Activated CD8-positive, alpha-beta T cell treated with anti-CD3 and anti-CD28 coated beads, Interleukin-2, amount 10 ng/mL, durations not matched to agents 7 days and 5 days (primary cell): Measurements from ENCODE around the gene ADGRF1. TPM values are rescaled to one million over a fixed set of nuclear protein-coding genes. Genes with fewer than 3 reads are reported as not detected.
A peak's percentile ranks its signal among the peaks of the same experiment; 100 is the strongest.
"Not testable (repeated sequence)": the region's sequence is repeated elsewhere in the genome, so short reads cannot be mapped to it uniquely, and the experiment has no call there.

Source experiments
- ATAC-seq: fragments of 150-1000 bp; cut with Tn5 transposase; one replicate; pipeline ENCODE4 v1.10.0; 2021; ENCODE audit warnings: moderate library complexity
- CTCF ChIA-PET: fragments of 350-600 bp; sonication (Branson Sonifier 250); formaldehyde crosslinking; loops from one replicate; lab custom pipeline; 2021; ENCODE audit warnings: antibody characterized with exemption; lab: Charles Lee
- POLR2A ChIA-PET: fragments of 350-600 bp; sonication (Branson Sonifier 250); formaldehyde crosslinking; loops from one replicate; lab custom pipeline; 2021; ENCODE audit warnings: antibody characterized with exemption; lab: Charles Lee
- DNase-seq: peaks from one replicate; pipeline ENCODE4 v3.0.0-alpha.2; 2020
- H3K27ac Mint-ChIP-seq: one replicate; pipeline ENCODE4 v1.8.0; 2021; ENCODE audit warnings: mild to moderate bottlenecking, mixed read lengths
- H3K27me3 Mint-ChIP-seq: one replicate; pipeline ENCODE4 v1.8.0; 2021; ENCODE audit warnings: low read depth, mixed read lengths
- H3K36me3 Mint-ChIP-seq: one replicate; pipeline ENCODE4 v1.8.0; 2021; ENCODE audit warnings: low read depth, mixed read lengths
- H3K4me1 Mint-ChIP-seq: one replicate; pipeline ENCODE4 v1.8.0; 2021; ENCODE audit warnings: low read depth, mixed read lengths
- H3K4me3 Mint-ChIP-seq: one replicate; pipeline ENCODE4 v1.8.0; 2021; ENCODE audit warnings: mild to moderate bottlenecking, mixed read lengths
- H3K9me3 Mint-ChIP-seq: one replicate; pipeline ENCODE4 v1.8.0; 2022; ENCODE audit warnings: mixed read lengths; ENCODE audit not compliant: insufficient read depth
- total RNA-seq, 2 experiments: library from RNA; stranded (reverse); gene quantifications; one replicate each; pipeline ENCODE4 v1.2.3, GENCODE V29; 2021

The ADGRF1 gene
- total RNA-seq, 2 experiments from 2014 or later, result not detected

GRCh38 chr6:47057830-47058540 is 15.9 kb upstream of the ADGRF1 start:
- DNase-seq (no peak), ATAC-seq (no peak)
- Mint-ChIP-seq H3K27me3 (no peaks in the 10 kb centered on the region), H3K4me1 (no peaks in the 10 kb centered on the region), H3K4me3 (no peak overlapping the region), H3K27ac (no peak overlapping the region), H3K36me3 (no peaks in the 10 kb centered on the region), H3K9me3 (no peaks in the 10 kb centered on the region)
- CTCF ChIA-PET, result interaction anchor here (1.0 kb wide), 1 partner anchor 11 kb away, joined by 3 read pairs; no protein-coding TSS in a partner anchor
- POLR2A ChIA-PET, result no interaction called here

GRCh38 chr6:47056832-47057231 is 14.7 kb upstream of the ADGRF1 start:
- ChIA-PET CTCF (no interaction called here), POLR2A (no interaction called here)
- ATAC-seq (no peak), DNase-seq (no peak)
- H3K36me3 Mint-ChIP-seq, result no peaks in the 10 kb centered on the region
- no peaks in the 10 kb centered on the region for H3K27me3 Mint-ChIP-seq
- no peak overlapping the region for H3K4me3 Mint-ChIP-seq
- no peaks in the 10 kb centered on the region for H3K4me1 Mint-ChIP-seq
- H3K27ac Mint-ChIP-seq, result no peak overlapping the region
- H3K9me3 Mint-ChIP-seq, result no peaks in the 10 kb centered on the region

GRCh38 chr6:47054302-47054701 is 12.2 kb upstream of the ADGRF1 start:
- ATAC-seq, CTCF ChIA-PET, DNase-seq, H3K27ac Mint-ChIP-seq, H3K27me3 Mint-ChIP-seq, H3K36me3 Mint-ChIP-seq, H3K9me3 Mint-ChIP-seq, H3K4me1 Mint-ChIP-seq, H3K4me3 Mint-ChIP-seq, POLR2A ChIA-PET: not testable (repeated sequence)

GRCh38 chr6:47048638-47049037 is 6.5 kb upstream of the ADGRF1 start:
- ChIA-PET CTCF (interaction anchor here (1.6 to 2.5 kb wide), 3 partner anchors 14 to 200 kb away, joined by 4 to 14 read pairs (median 4); no protein-coding TSS in a partner anchor), POLR2A (no interaction called here)
- no peaks in the 10 kb centered on the region for H3K36me3 Mint-ChIP-seq
- peaks cover 3% of the 10 kb centered on the region for H3K27me3 Mint-ChIP-seq
- no peak overlapping the region for H3K4me3 Mint-ChIP-seq
- DNase-seq (no peak), ATAC-seq (no peak)
- no peaks in the 10 kb centered on the region for H3K9me3 Mint-ChIP-seq
- no peaks in the 10 kb centered on the region for H3K4me1 Mint-ChIP-seq
- no peak overlapping the region for H3K27ac Mint-ChIP-seq

- ATAC-seq, result peak; percentile 65
- Mint-ChIP-seq H3K4me1 (no peaks in the 10 kb centered on the region), H3K9me3 (no peaks in the 10 kb centered on the region), H3K27ac (no peak overlapping the region), H3K27me3 (peaks cover 5% of the 10 kb centered on the region), H3K36me3 (no peaks in the 10 kb centered on the region), H3K4me3 (no peak overlapping the region)
- peak; percentile 41 for DNase-seq
- ChIA-PET CTCF (interaction anchor here (0.6 to 2.5 kb wide), 6 partner anchors 11 to 199 kb away, joined by 3 to 14 read pairs (median 4); no protein-coding TSS in a partner anchor), POLR2A (no interaction called here)
Observed at GRCh38 chr6:47047479-47048407, 5.6 kb upstream of the ADGRF1 start.

- peaks cover 8% of the 10 kb centered on the region for H3K27me3 Mint-ChIP-seq
Observed at GRCh38 chr6:47047097-47047478, 5.0 kb upstream of the ADGRF1 start.

GRCh38 chr6:47044397-47044796 is 2.3 kb upstream of the ADGRF1 start:
- POLR2A ChIA-PET, result no interaction called here
- Mint-ChIP-seq H3K27ac (no peak overlapping the region), H3K4me3 (no peak overlapping the region), H3K27me3 (peaks cover 8% of the 10 kb centered on the region), H3K36me3 (no peaks in the 10 kb centered on the region), H3K9me3 (no peaks in the 10 kb centered on the region), H3K4me1 (no peaks in the 10 kb centered on the region)
- no peak for ATAC-seq
- no peak for DNase-seq
- CTCF ChIA-PET, result no interaction called here

More at GRCh38 chr6:47047097-47047478, 5.0 kb upstream of the ADGRF1 start:
- Mint-ChIP-seq H3K9me3 (no peaks in the 10 kb centered on the region), H3K36me3 (no peaks in the 10 kb centered on the region), H3K4me3 (no peak overlapping the region), H3K27ac (no peak overlapping the region), H3K4me1 (no peaks in the 10 kb centered on the region)
- CTCF ChIA-PET, result interaction anchor here (0.6 to 2.5 kb wide), 7 partner anchors 10 to 198 kb away, joined by 3 to 14 read pairs (median 4); no protein-coding TSS in a partner anchor
- DNase-seq (no peak), ATAC-seq (no peak)
- POLR2A ChIA-PET, result no interaction called here

GRCh38 chr6:47043286-47043685 is 1.2 kb upstream of the ADGRF1 start:
- Mint-ChIP-seq H3K36me3 (no peaks in the 10 kb centered on the region), H3K27ac (no peak overlapping the region), H3K4me3 (no peak overlapping the region), H3K9me3 (no peaks in the 10 kb centered on the region), H3K4me1 (no peaks in the 10 kb centered on the region), H3K27me3 (peaks cover 8% of the 10 kb centered on the region)
- no peak for ATAC-seq
- CTCF ChIA-PET, result no interaction called here
- POLR2A ChIA-PET, result no interaction called here
- no peak for DNase-seq

GRCh38 chr6:47041741-47042140 is 391 bp downstream of the ADGRF1 start:
- ChIA-PET CTCF (interaction anchor here (0.8 kb wide), 1 partner anchor 306 kb away, joined by 3 read pairs; no protein-coding TSS in a partner anchor), POLR2A (no interaction called here)
- DNase-seq (no peak), ATAC-seq (no peak)
- no peaks in the 10 kb centered on the region for H3K4me1 Mint-ChIP-seq
- H3K36me3 Mint-ChIP-seq, result no peaks in the 10 kb centered on the region
- H3K4me3 Mint-ChIP-seq, result no peak overlapping the region
- H3K27me3 Mint-ChIP-seq, result peaks cover 8% of the 10 kb centered on the region
- H3K9me3 Mint-ChIP-seq, result no peaks in the 10 kb centered on the region
- no peak overlapping the region for H3K27ac Mint-ChIP-seq

- CTCF ChIA-PET, result interaction anchor here (1.4 kb wide), 1 partner anchor 13 kb away, joined by 4 read pairs; no protein-coding TSS in a partner anchor
Observed at GRCh38 chr6:47034926-47035325, 7.2 kb downstream of the ADGRF1 start.

GRCh38 chr6:47034421-47034820 is 7.7 kb downstream of the ADGRF1 start:
- POLR2A ChIA-PET, result no interaction called here
- no peaks in the 10 kb centered on the region for H3K9me3 Mint-ChIP-seq
- H3K27me3 Mint-ChIP-seq, result peaks cover 12% of the 10 kb centered on the region
- H3K36me3 Mint-ChIP-seq, result no peaks in the 10 kb centered on the region
- DNase-seq, result no peak
- no peak overlapping the region for H3K4me3 Mint-ChIP-seq
- no peaks in the 10 kb centered on the region for H3K4me1 Mint-ChIP-seq
- ATAC-seq, result no peak
- H3K27ac Mint-ChIP-seq, result no peak overlapping the region
- CTCF ChIA-PET, result interaction anchor here (1.4 kb wide), 1 partner anchor 13 kb away, joined by 4 read pairs; no protein-coding TSS in a partner anchor

More at GRCh38 chr6:47034926-47035325, 7.2 kb downstream of the ADGRF1 start:
- Mint-ChIP-seq H3K4me3 (no peak overlapping the region), H3K27ac (no peak overlapping the region), H3K9me3 (no peaks in the 10 kb centered on the region), H3K4me1 (no peaks in the 10 kb centered on the region), H3K27me3 (peaks cover 12% of the 10 kb centered on the region), H3K36me3 (no peaks in the 10 kb centered on the region)
- POLR2A ChIA-PET, result no interaction called here
- no peak for DNase-seq
- ATAC-seq, result no peak
